HG03196 (cell line): ENCODE data around the gene FAM210B.
"Not testable (repeated sequence)": the region's sequence is repeated elsewhere in the genome, so short reads cannot be mapped to it uniquely, and the experiment has no call there.

Experiments used
- ATAC-seq: cut with Tn5 transposase; IDR thresholded peaks from one replicate; pipeline ENCODE4 v1.9.1; 2021; ENCODE audit not compliant: unreplicated experiment

Gene FAM210B

GRCh38 chr20:56360133-56360907 lies 1.5 kb downstream of the FAM210B start:
- no peak for ATAC-seq

- ATAC-seq: no peak
Measured at GRCh38 chr20:56360908-56361205, 2.1 kb downstream of the FAM210B start.

DNA sequence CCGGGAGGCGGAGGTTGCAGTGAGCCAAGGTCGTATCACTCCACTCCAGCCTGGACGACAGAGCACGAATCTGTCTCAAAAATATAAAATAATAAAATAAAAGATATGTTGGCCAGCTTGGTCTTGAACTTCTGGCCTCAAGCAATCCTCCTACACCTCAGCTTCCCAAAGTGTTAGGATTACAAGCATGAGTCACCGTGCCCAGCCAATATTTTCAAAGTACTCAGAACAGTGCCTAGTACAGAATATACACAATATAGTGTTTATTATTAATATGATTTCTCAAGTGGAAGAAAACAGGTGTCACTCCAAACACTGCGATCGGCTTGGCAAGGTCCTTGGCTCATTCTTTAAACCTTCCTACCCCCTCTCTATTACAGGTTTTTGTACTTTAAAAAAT lies 3.1 kb downstream of the FAM210B start:
- no peak for ATAC-seq

- no peak for ATAC-seq
Measured at GRCh38 chr20:56362833-56363413, 4.1 kb downstream of the FAM210B start.

GRCh38 chr20:56363491-56363890 lies 4.7 kb downstream of the FAM210B start:
- no peak for ATAC-seq

DNA sequence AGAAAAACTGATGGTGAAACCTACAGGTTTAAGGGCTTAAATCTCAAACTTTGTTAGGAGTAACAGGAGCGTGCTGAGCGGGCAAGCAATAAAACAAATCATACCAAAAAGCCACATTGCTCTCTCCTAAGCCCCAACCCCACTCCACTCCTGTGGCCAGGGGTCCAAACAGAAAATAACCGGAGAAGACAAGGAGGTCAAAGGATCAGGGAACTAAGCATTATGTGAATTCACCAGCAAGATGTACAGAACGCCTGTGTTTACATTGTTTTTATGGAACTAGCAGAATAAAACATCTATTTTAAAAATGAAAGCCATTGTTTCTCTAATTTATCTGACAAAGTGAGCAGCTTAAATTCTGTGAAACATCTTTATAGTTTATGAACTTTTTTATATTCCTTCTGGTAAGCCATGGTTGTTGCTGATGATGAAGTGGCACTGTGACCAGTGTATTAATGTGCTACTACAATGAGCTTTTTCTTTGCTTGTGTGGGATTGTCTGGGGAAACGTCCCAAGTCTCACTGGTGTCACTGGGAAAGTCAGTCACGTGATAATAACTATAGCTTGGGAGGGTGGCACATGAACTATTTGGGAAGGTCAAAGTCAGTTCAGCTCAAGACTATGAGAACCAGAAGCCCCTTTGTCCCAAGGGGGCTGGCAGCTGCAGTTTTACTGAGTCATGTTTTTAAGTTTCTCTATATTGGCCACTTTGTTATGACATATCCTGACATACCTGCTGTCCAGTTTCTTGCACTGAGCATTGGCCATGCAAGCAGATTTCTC lies 9.8 kb downstream of the FAM210B start:
- ATAC-seq: no peak

DNA sequence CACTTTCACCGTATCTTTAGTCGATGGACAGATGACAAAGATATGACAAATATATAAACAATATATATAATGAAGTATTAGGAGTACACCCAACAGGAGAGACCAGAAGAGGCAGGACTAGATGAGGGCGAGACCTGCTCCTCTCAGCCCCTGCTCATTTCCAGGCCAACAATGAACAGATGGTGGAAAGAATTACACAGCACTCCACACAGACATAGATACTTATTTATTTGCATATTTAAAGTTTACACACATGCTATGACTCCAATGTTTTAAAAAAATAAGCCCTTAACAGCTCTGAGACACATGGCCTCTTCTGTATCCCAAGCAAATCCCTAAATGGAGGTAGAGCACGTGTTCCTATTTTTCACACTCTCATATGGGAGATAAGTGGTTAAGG lies 10.4 kb downstream of the FAM210B start:
- ATAC-seq: no peak

- ATAC-seq: no peak
Measured at GRCh38 chr20:56371977-56372376, 13.2 kb downstream of the FAM210B start.

- no peak for ATAC-seq
Measured at GRCh38 chr20:56372850-56373249, 14.1 kb downstream of the FAM210B start.

GRCh38 chr20:56373942-56374341 lies 15.2 kb downstream of the FAM210B start:
- no peak for ATAC-seq

- no peak for ATAC-seq
Measured at GRCh38 chr20:56376331-56376730, 17.6 kb downstream of the FAM210B start.

- ATAC-seq: no peak
Measured at GRCh38 chr20:56378386-56378785, 19.6 kb downstream of the FAM210B start.

GRCh38 chr20:56380375-56380774 lies 21.6 kb downstream of the FAM210B start:
- no peak for ATAC-seq

DNA sequence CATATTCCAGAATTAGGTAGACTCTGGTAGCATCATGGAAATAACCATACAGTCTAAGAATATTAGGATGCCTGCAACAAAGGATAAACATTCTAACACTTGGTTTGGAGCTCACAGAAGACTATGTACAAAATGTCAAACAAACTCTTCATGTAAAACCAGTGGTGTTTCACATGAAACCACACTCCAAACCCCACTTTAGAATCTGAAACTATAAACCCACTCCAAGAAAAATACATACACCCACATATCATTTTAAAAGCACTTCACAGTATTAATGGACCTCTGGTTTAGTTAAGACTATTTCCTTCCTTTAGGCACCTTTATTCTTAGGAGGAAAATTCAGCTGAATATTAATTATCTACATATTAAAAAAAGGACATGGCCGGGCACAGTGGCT lies 22.7 kb downstream of the FAM210B start:
- no peak for ATAC-seq

- no peak for ATAC-seq
Measured at GRCh38 chr20:56382696-56383095, 23.9 kb downstream of the FAM210B start.

DNA sequence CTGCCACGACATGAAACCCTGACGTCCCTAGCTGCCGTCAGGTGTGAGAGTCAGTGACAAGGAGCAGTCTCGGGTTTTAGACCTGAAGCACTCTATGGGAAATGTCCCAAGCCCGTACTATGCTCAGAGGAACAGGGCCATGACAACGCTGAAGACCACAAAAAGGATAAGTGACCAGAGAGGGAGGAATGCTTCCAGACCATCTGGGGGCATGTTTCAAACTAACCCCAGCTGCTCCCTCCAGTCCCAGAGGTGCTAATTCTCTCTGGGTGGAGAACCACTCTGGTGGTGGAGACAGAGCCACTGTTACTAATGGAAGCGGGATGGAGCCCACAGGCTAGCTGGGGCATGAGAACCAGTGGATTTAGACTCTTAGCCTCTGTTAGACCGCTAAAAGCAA lies 24.6 kb downstream of the FAM210B start:
- ATAC-seq: no peak

- ATAC-seq: no peak
Measured at GRCh38 chr20:56385130-56385529, 26.4 kb downstream of the FAM210B start.

GRCh38 chr20:56386219-56386618 lies 27.4 kb downstream of the FAM210B start:
- no peak for ATAC-seq

GRCh38 chr20:56388882-56389281 lies 30.1 kb downstream of the FAM210B start:
- ATAC-seq: no peak

GRCh38 chr20:56389807-56390206 lies 31.0 kb downstream of the FAM210B start:
- no peak for ATAC-seq

DNA sequence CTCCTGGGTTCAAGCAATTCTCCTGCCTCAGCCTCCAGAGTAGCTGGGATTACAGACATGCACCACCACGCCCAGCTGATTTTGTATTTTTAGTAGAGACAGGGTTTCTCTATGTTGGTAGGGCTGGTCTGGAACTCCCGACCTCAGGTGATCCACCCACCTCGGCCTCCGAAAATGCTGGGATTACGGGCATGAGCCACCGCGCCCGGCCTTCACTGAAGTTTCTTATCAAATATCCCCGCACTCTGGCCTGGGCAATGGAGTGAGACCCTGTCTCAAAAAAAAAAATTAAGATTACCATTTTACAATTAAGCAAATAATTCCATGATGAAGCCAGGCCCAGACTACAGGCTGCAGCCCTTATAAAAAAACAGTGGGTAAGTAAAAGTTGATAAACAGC lies 31.6 kb downstream of the FAM210B start:
- ATAC-seq: not testable (repeated sequence)

DNA sequence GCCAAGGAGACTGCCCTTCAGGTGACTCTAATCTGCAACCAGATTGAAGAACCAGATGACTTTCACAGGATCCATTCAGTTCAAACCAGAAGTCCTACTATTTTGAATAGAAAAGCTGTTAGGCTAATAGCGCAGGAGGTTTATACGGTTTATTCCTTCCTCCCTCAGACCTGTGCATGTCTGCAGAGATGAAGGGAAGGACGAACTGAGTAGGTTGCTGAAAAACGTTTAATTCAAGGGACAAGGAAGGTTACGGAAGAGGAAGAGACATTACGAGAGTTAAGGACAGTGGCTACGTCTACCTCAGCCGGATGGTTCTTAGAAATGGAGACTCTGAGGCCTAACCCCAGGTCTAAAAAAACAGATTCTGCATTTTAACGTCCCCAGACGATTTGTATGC lies 32.3 kb downstream of the FAM210B start:
- ATAC-seq: no peak
